RCC 7860 (cell line): ENCODE results near the gene LUZP2.

Experiments used
- DNase-seq: peaks from one replicate; pipeline ENCODE4 v3.0.0-alpha.2; 2015; ENCODE audit warnings: low spot score
- FAIRE-seq: peaks from 2 replicates; lab custom pipeline; 2012; peaks lifted over from hg19 to GRCh38; lab: Jason Lieb, UNC

Gene LUZP2

GRCh38 chr11:24708616-24709015 is 211.8 kb downstream of the LUZP2 start:
- no peak for DNase-seq
- FAIRE-seq = no peak

DNA sequence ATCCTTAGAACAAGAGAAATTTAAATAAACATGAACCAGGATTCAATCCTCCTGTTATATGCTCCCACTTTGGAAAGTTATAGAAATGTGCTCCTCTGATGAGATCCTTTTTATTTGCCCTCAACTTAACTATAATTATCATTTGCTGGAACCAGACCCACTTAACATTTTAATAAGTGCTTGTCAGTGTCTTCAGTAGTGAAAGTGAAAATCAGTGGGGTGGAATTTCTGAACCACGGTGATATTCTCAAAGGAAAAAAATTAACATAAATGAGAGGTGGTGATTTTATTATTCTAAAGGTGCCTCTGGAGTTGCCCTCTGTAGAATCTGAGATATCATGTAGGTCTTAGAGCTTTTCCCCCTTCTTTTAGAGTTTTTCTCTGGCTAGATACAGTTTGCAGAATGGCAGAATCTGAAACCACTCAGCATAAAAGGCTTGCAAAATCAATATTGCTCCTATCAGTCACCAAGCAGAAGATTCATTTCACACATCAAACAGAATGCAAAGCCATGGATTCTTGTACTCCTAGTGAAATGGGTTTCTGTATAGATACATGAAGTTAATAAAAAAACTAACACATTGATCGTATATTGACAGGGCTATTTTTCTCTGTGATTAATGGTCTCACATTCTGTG is 213.2 kb downstream of the LUZP2 start:
- FAIRE-seq (no peak), DNase-seq (no peak)

DNA sequence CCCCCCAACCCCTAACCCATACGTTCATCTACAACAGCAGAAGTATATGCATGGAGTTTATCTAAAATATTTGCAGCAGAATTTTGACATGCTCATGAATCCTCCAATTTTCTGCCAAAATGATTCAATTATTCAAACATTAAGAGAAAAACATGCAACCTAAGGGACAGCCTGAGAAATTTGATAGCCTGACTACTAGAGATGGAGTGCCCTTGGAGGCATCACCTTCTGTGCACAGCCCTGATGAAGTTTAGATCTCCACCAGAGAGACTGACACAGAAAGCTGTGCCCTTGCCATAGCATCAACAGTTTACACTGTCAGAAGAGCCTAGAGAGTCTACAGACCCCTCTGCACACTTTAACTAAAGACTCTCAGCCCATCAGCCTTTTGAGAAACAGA is 217.7 kb downstream of the LUZP2 start:
- DNase-seq (no peak), FAIRE-seq (no peak)

DNA sequence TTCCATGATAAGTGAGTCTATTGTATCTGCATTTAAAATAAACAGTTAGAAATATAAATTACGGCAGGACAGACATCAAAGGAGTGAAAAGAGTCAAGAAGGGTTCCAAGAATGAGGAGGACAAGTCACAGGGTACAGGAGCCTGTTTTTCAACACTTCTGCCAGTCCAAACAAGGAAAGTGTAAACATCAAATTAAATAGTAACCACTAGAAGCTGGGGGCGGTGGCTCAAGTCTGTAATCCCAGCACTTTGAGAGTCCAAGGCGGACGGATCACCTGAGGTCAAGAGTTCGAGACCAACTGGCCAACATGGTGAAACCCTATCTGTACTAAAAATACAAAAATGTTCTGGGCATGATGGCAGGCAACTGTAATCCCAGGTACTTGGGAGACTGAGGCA is 219.6 kb downstream of the LUZP2 start:
- FAIRE-seq = no peak
- DNase-seq = no peak

- DNase-seq (no peak), FAIRE-seq (no peak)
Observed at GRCh38 chr11:24723231-24723630, 226.4 kb downstream of the LUZP2 start.

- FAIRE-seq (no peak), DNase-seq (no peak)
Observed at GRCh38 chr11:24731554-24731953, 234.7 kb downstream of the LUZP2 start.

GRCh38 chr11:24734742-24735237 is 237.9 kb downstream of the LUZP2 start:
- no peak for FAIRE-seq
- no peak for DNase-seq

GRCh38 chr11:24738972-24739371 is 242.1 kb downstream of the LUZP2 start:
- DNase-seq = no peak
- FAIRE-seq = no peak

DNA sequence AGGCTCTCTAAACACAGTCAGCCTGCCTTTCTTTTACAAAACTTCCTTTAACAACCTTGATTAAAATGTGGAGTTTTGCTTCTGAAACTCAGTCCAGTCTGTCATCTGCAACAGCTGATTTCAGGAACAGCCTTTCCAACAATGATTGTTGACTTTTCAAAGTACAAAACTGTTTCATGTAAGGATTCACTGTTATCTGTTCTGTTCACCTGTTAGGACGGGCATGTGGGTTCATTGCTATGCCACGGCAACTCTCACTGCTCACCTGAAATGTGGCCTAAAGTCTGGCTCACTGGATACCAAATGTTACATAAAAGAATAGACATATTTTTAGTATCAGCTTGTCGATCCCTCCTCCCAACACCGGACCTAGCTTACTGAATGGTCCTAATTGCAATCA is 242.8 kb downstream of the LUZP2 start:
- DNase-seq (no peak), FAIRE-seq (no peak)

DNA sequence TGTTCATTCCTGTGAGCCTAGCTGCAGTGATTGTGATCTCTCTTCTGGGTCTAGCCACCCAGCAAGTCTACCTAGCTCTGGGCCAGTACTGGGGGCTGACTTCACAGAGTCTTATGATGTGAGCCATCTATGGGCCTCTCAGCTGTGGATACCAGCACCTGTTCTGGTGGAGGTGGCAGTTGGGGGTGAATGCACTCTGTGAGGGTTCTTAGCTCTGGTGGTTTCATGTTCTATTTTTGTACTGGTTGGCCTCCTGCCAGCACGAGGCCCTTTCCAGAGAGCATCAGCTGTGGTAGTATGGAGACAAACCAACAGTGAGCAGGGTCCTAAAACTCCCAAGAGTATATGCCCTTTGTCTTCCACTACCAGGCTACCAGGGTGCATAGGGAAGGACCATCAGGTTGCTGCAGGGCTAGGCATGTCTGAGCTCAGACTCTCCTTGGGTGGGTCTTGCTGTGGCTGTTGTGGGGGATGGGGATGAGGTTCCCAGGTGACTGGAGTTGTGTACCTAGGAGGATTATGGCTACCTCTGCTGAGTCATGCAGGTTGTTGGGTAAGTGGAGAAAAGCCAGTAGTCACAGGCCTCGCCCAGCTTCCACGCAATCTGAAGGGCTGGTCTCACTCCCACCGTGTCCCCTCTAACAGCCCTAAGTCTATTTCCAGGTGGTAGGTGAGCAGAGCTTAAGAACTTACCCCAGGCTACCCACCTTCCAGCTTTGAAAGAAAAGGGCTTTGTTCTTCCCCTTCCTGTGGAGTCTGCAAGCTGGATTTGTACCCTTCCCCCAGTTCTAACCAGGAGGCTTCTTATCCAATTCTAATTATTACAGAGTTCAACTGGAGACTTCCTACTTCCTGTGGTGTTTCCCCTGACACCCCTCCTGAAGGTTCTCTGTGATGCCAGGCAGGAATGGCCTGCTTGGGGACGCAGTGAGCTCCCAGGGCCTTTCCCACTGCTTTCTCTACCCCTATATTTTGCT is 250.7 kb downstream of the LUZP2 start:
- DNase-seq (no peak), FAIRE-seq (no peak)

- DNase-seq = no peak
- FAIRE-seq = no peak
Observed at GRCh38 chr11:24748261-24748660, 251.4 kb downstream of the LUZP2 start.

- DNase-seq (no peak), FAIRE-seq (no peak)
Observed at GRCh38 chr11:24754406-24754805, 257.6 kb downstream of the LUZP2 start.

- DNase-seq = no peak
- no peak for FAIRE-seq
Observed at GRCh38 chr11:24755260-24755839, 258.5 kb downstream of the LUZP2 start.

GRCh38 chr11:24759742-24760141 is 262.9 kb downstream of the LUZP2 start:
- DNase-seq = no peak
- no peak for FAIRE-seq

- FAIRE-seq (no peak), DNase-seq (no peak)
Observed at GRCh38 chr11:24760681-24761080, 263.8 kb downstream of the LUZP2 start.

DNA sequence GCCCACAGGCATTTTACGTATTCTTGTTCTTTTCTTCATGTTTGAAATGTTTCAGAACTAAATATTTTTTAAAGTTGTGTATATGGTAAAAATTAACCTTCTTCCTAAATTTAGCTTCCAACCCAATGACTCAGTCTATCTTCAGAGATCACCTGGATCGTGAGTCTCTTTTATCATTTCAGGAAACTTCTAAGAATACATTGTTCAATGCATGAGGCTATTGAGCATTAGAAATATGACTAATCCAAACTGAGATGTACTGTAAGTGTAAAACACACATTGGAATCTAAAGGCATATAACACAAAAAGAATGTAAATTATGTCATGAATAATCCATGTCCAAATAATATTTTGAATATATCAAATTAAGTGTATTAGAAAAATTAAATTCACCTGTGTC is 265.2 kb downstream of the LUZP2 start:
- DNase-seq (no peak), FAIRE-seq (no peak)

- DNase-seq (no peak), FAIRE-seq (no peak)
Observed at GRCh38 chr11:24767411-24767810, 270.6 kb downstream of the LUZP2 start.

DNA sequence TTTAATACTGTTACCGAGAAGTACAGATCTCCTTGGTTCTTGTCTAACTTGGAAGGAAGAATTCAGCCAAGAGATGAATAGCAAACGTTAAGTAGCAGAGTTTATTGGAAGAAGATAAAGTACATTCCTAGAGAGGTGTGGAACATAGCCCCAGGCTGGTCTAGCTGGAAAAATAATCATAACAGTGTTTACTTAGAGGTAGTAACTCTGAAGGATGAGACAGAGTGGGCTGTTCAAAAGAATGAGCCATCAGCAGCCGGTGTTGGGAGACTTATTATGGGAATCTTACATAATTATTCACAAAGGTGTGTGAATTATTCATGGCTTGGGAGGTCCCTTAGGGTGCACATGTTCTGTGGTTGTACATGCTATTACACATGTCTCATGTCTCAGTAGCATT is 276.5 kb downstream of the LUZP2 start:
- FAIRE-seq (no peak), DNase-seq (no peak)

GRCh38 chr11:24779791-24780190 is 282.9 kb downstream of the LUZP2 start:
- no peak for FAIRE-seq
- DNase-seq = no peak

DNA sequence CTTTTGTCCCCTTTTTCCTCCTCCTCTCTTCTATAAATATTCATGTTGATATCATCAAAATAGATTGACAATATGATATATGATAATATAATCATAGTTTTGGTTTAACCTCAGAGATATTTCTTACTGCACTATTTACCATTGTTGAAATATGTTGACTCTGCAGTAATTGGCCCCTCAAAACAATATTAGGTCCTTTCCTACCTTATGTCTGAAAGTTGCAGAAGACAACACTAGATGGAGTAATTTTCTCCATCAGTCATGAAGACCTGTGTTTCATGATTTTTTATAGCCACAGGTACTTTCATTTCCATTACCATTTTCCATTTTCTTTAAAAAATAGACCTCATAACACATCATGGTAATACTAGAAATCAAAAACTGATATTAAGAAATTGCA is 284.4 kb downstream of the LUZP2 start:
- FAIRE-seq = no peak
- no peak for DNase-seq

DNA sequence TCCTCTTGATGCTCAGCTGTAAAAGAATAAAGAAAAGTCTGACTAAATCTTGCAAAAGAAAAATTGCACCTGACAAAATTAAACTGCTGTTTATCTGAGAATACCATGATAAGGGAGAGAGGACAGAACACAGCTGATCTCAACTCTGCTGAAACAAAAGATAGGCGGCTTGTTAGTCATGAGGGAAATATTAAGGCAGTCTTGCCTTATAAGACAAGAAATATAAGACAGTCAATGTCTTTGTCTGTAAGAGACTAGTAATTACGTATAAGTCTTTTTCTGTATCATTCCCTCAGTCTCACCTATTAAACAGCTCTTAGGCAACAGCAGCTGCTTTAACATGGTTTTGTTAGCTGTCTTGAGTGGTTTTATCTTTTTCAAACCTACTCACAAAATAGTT is 296.6 kb downstream of the LUZP2 start:
- DNase-seq (no peak), FAIRE-seq (no peak)

GRCh38 chr11:24794064-24794463 is 297.2 kb downstream of the LUZP2 start:
- FAIRE-seq = no peak
- DNase-seq = no peak
